CD14-positive monocyte (primary cell): ENCODE measurements around the gene HOXB1. TPM values are rescaled to one million over a fixed set of nuclear protein-coding genes. Genes with fewer than 3 reads are reported as not detected.

Source experiments
- DNase-seq, 3 donors: peaks; one replicate each; pipeline ENCODE4 v3.0.0-alpha.2; 2011 to 2022
- H2AFZ ChIP-seq: 2 replicates; pipeline ENCODE4 v1.6.0; 2012; ENCODE audit warnings: mild to moderate bottlenecking, low read depth, low read length, inconsistent platforms; ENCODE audit not compliant: insufficient read depth, poor library complexity, severe bottlenecking
- H3K27ac ChIP-seq, 2 donors: 1 replicate in 1 of 2; 2 replicates in 1 of 2; pipeline ENCODE4 v1.5.1; 2012 to 2013; ENCODE audit warnings: low read length in 2 of 2, control low read depth in 1 of 2, inconsistent platforms in 1 of 2, low read depth in 1 of 2, mild to moderate bottlenecking in 1 of 2
- H3K27me3 ChIP-seq, 2 donors: one replicate each; pipeline versions ENCODE4 v1.6.0 to v1.6.1; 2011 to 2013; ENCODE audit warnings: low read length in 2 of 2; ENCODE audit not compliant: control insufficient read depth in 2 of 2, insufficient read depth in 2 of 2
- H3K36me3 ChIP-seq, 2 donors: replicated peaks in 1 of 2; 1 replicate in 1 of 2; 2 replicates in 1 of 2; pipeline versions ENCODE4 v1.5.1 to v1.6.1; 2012 to 2013; ENCODE audit warnings: low read length in 2 of 2, control low read depth in 1 of 2, inconsistent platforms in 1 of 2, mild to moderate bottlenecking in 1 of 2; ENCODE audit not compliant: insufficient read depth in 2 of 2, control insufficient read depth in 1 of 2
- H3K4me1 ChIP-seq, 2 donors: 1 replicate in 1 of 2; 2 replicates in 1 of 2; pipeline versions ENCODE4 v1.5.1 to v1.6.1; 2012 to 2013; ENCODE audit warnings: low read length in 2 of 2, control low read depth in 1 of 2, inconsistent platforms in 1 of 2, mild to moderate bottlenecking in 1 of 2, moderate library complexity in 1 of 2; ENCODE audit not compliant: insufficient read depth in 2 of 2, control insufficient read depth in 1 of 2
- H3K4me2 ChIP-seq: replicated peaks from 2 replicates; pipeline ENCODE3; 2012; ENCODE audit warnings: low read length, moderate library complexity, mild to moderate bottlenecking; ENCODE audit not compliant: poor library complexity, severe bottlenecking; ENCODE audit errors: extremely low read depth
- H3K4me3 ChIP-seq, 3 experiments: fragments of 200-600 bp in 1 of 3; sonication (generic) in 1 of 3; replicated peaks in 1 of 3; 1 replicate in 2 of 3; 2 replicates in 1 of 3; pipeline ENCODE4 v1.5.1; 2011 to 2013; ENCODE audit warnings: low read length in 3 of 3, mild to moderate bottlenecking in 3 of 3, control low read depth in 2 of 3, low read depth in 2 of 3, inconsistent platforms in 1 of 3, moderate library complexity in 1 of 3
- H3K79me2 ChIP-seq: 2 replicates; pipeline ENCODE4 v1.6.0; 2012; ENCODE audit warnings: mild to moderate bottlenecking, control low read depth, inconsistent platforms, low read length, moderate library complexity; ENCODE audit not compliant: insufficient read depth
- H3K9ac ChIP-seq: 2 replicates; pipeline ENCODE4 v1.6.0; 2017; ENCODE audit warnings: low read length, mild to moderate bottlenecking; ENCODE audit not compliant: insufficient read depth, poor library complexity, severe bottlenecking
- H3K9me3 ChIP-seq, 2 donors: replicated peaks in 1 of 2; 1 replicate in 1 of 2; 2 replicates in 1 of 2; pipeline versions ENCODE4 v1.5.1 to v1.6.1; 2012 to 2013; ENCODE audit warnings: low read length in 2 of 2, control low read depth in 1 of 2; ENCODE audit not compliant: control insufficient read depth in 1 of 2, insufficient read depth in 1 of 2
- H4K20me1 ChIP-seq: 2 replicates; pipeline ENCODE4 v1.6.0; 2012; ENCODE audit warnings: mild to moderate bottlenecking, low read length, control low read depth, moderate library complexity; ENCODE audit not compliant: insufficient read depth
- H3K27ac Mint-ChIP-seq, 7 donors: one replicate each; pipeline ENCODE4 v1.8.0; 2020; ENCODE audit warnings: mild to moderate bottlenecking in 7 of 7, mixed read lengths in 7 of 7, moderate library complexity in 6 of 7, inconsistent platforms in 2 of 7
- H3K27me3 Mint-ChIP-seq, 3 donors: one replicate each; pipeline ENCODE4 v1.8.0; 2021 to 2022; ENCODE audit warnings: low read depth in 3 of 3, mild to moderate bottlenecking in 3 of 3, mixed read lengths in 3 of 3, moderate library complexity in 3 of 3, inconsistent platforms in 1 of 3
- H3K36me3 Mint-ChIP-seq, 2 donors: one replicate each; pipeline ENCODE4 v1.8.0; 2020; ENCODE audit warnings: mixed read lengths in 2 of 2, inconsistent platforms in 1 of 2, mild to moderate bottlenecking in 1 of 2
- H3K4me1 Mint-ChIP-seq: one replicate; pipeline ENCODE4 v1.8.0; 2020; ENCODE audit warnings: mild to moderate bottlenecking, mixed read lengths
- H3K4me3 Mint-ChIP-seq, 2 donors: one replicate each; pipeline ENCODE4 v1.8.0; 2020; ENCODE audit warnings: mild to moderate bottlenecking in 2 of 2, mixed read lengths in 2 of 2, moderate library complexity in 1 of 2
- H3K9me3 Mint-ChIP-seq, 7 donors: one replicate each; pipeline ENCODE4 v1.8.0; 2020 to 2022; ENCODE audit warnings: mixed read lengths in 7 of 7, mild to moderate bottlenecking in 6 of 7, moderate library complexity in 6 of 7, inconsistent platforms in 2 of 7
- CTCF ChIP-seq: fragments of 200-600 bp; IDR thresholded peaks from one replicate; pipeline ENCODE4 v1.8.0; 2022; ENCODE audit warnings: antibody characterized with exemption, mild to moderate bottlenecking
- WGBS: methylation state at CpG from one replicate; pipeline ENCODE4 v1.1.5; 2013; ENCODE audit warnings: missing lambda C conversion rate; ENCODE audit not compliant: insufficient coverage; 5-methylcytosine and 5-hydroxymethylcytosine counted together
- intact Hi-C, 2 donors: fragments of 100-400 bp; cut with micrococcal nuclease; formaldehyde crosslinking; loops; one replicate each; pipeline versions ENCODE4 v1.15.0 to v1.15.1; 2023
- polyA plus RNA-seq, 3 donors: library from polyadenylated mRNA; depleted of rRNA in 1 of 3; unstranded in 2 of 3; stranded (reverse) in 1 of 3; fragments of 300-500 nt in 2 of 3; fragments of >200 nt in 1 of 3; fragmentation: Illumina TruSeq in 2 of 3; gene quantifications; 1 replicate in 2 of 3; 2 replicates in 1 of 3; pipeline ENCODE4 v1.2.3, GENCODE V29; 2012 to 2021

Gene HOXB1
- polyA plus RNA-seq, 3 donors = not detected

GRCh38 chr17:48529683-48530009, 1.2 kb downstream of the HOXB1 start:
- Mint-ChIP-seq H3K4me1 (no peaks in the 10 kb centered on the region), H3K9me3 (peaks cover 0 to 8% (median 0%) of the 10 kb centered on the region in 7 donors), H3K27ac (peak overlapping the region in 1 of 7 donors; percentile 59), H3K36me3 (peaks cover 0 to 3% of the 10 kb centered on the region in 2 donors), H3K27me3 (peaks cover 47 to 63% (median 57%) of the 10 kb centered on the region in 3 donors), H3K4me3 (no peak overlapping the region)
- no peak overlapping the region for H3K4me3 ChIP-seq
- 99% methylated on average over 10 of the region's 11 CpGs for WGBS
- DNase-seq = no peak
- peaks cover 0 to 3% of the 10 kb centered on the region in 2 donors for H3K9me3 ChIP-seq
- H4K20me1 ChIP-seq = no peaks in the 10 kb centered on the region
- TF ChIP-seq CTCF = no peak
- peaks cover 25 to 45% of the 10 kb centered on the region in 2 donors for H3K27me3 ChIP-seq
- H2AFZ ChIP-seq = no peak overlapping the region
- H3K9ac ChIP-seq = no peak overlapping the region
- no peaks in the 10 kb centered on the region for H3K4me1 ChIP-seq
- H3K27ac ChIP-seq = no peak overlapping the region
- H3K36me3 ChIP-seq = no peaks in the 10 kb centered on the region
- H3K4me2 ChIP-seq = no peak overlapping the region
- H3K79me2 ChIP-seq = no peaks in the 10 kb centered on the region
- intact Hi-C loops = no loop called here

GRCh38 chr17:48528936-48529682, 1.7 kb downstream of the HOXB1 start:
- no peak for DNase-seq
- H3K27me3 ChIP-seq = peaks cover 25 to 46% of the 10 kb centered on the region in 2 donors
- 94% methylated on average over 7 of the region's 11 CpGs for WGBS

More at GRCh38 chr17:48528936-48529682, 1.7 kb downstream of the HOXB1 start:
- no peak overlapping the region for H3K27ac Mint-ChIP-seq
- no peaks in the 10 kb centered on the region for H4K20me1 ChIP-seq
- peaks cover 51 to 69% (median 60%) of the 10 kb centered on the region in 3 donors for H3K27me3 Mint-ChIP-seq
- intact Hi-C loops = no loop called here
- TF ChIP-seq CTCF = no peak
- no peaks in the 10 kb centered on the region for H3K4me1 Mint-ChIP-seq
- H3K9ac ChIP-seq = no peak overlapping the region
- H3K4me1 ChIP-seq = no peaks in the 10 kb centered on the region
- H3K4me3 ChIP-seq = no peak overlapping the region
- no peaks in the 10 kb centered on the region for H3K79me2 ChIP-seq
- no peak overlapping the region for H3K4me2 ChIP-seq
- H3K36me3 Mint-ChIP-seq = peaks cover 0 to 3% of the 10 kb centered on the region in 2 donors
- H2AFZ ChIP-seq = no peak overlapping the region
- peaks cover 0 to 3% of the 10 kb centered on the region in 2 donors for H3K9me3 ChIP-seq
- H3K36me3 ChIP-seq = no peaks in the 10 kb centered on the region
- H3K4me3 Mint-ChIP-seq = no peak overlapping the region
- H3K9me3 Mint-ChIP-seq = peaks cover 0 to 8% (median 0%) of the 10 kb centered on the region in 7 donors
- H3K27ac ChIP-seq = no peak overlapping the region
